Mucosa of stomach (tissue), 1 donor: ENCODE data around the gene DEDD2.

Experiments
- H3K27me3 ChIP-seq: one replicate; pipeline ENCODE4 v1.7.0; 2013; ENCODE audit warnings: mild to moderate bottlenecking, low read length; ENCODE audit not compliant: control insufficient read depth, insufficient read depth
- H3K36me3 ChIP-seq: one replicate; pipeline ENCODE4 v1.7.0; 2013; ENCODE audit warnings: low read length; ENCODE audit not compliant: control insufficient read depth, insufficient read depth
- H3K4me1 ChIP-seq: one replicate; pipeline ENCODE4 v1.7.0; 2013; ENCODE audit warnings: mild to moderate bottlenecking, low read length; ENCODE audit not compliant: control insufficient read depth, insufficient read depth
- H3K4me3 ChIP-seq: one replicate; pipeline ENCODE4 v1.7.0; 2013; ENCODE audit warnings: low read length
- H3K9ac ChIP-seq: one replicate; pipeline ENCODE4 v1.7.0; 2013; ENCODE audit warnings: mild to moderate bottlenecking, low read length, moderate library complexity
- H3K9me3 ChIP-seq: one replicate; pipeline ENCODE4 v1.7.0; 2013; ENCODE audit warnings: mild to moderate bottlenecking, low read length, moderate library complexity; ENCODE audit not compliant: control insufficient read depth
- donor health status: Pancreatic carcinoma.

Gene DEDD2

DNA sequence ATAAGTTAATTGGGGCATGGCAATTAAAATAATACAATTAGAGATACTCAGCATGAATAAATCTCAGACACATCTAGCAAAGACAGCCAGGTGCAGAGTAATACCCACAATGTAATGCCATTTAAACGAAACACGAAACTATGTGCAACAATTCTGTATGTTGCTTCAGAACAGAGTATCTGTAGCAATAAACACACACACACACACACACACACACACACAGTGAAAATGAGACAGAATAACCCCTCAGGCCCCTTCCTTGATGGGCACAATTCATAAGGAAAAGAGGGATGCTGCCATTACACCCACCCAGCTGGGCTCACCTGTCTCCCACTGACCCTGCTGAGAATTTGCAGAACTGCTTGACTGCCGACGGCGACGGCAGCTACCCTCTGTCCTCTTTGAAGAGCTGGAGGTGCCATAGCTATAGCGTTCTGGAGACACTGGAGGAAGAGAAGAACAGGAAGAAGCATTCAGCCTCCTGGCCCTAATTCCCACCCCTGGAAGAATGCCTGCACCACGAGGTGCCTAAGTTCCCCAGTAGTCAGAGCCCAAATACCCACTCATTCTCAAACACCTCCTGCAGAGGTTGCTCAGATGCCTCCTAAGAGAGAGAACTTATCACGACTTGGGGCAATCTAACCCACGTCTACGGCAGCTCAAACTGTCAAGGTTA is 2.5 kb downstream of the DEDD2 start:
- Histone ChIP-seq H3K4me1 (peaks cover 37% of the 10 kb centered on the region), H3K4me3 (no peak overlapping the region), H3K36me3 (peaks cover 7% of the 10 kb centered on the region), H3K27me3 (no peaks in the 10 kb centered on the region), H3K9me3 (no peaks in the 10 kb centered on the region), H3K9ac (no peak overlapping the region)

- Histone ChIP-seq H3K4me1 (peaks cover 22% of the 10 kb centered on the region), H3K4me3 (no peak overlapping the region), H3K9ac (no peak overlapping the region), H3K9me3 (no peaks in the 10 kb centered on the region), H3K27me3 (no peaks in the 10 kb centered on the region), H3K36me3 (peaks cover 12% of the 10 kb centered on the region)
Observed at GRCh38 chr19:42212886-42213285, 4.6 kb downstream of the DEDD2 start.

- H3K36me3 ChIP-seq, result peaks cover 12% of the 10 kb centered on the region
Observed at GRCh38 chr19:42208612-42209011, 8.9 kb downstream of the DEDD2 start.

GRCh38 chr19:42207767-42208271 is 9.7 kb downstream of the DEDD2 start:
- Histone ChIP-seq H3K9me3 (no peaks in the 10 kb centered on the region), H3K9ac (no peak overlapping the region), H3K4me1 (peaks cover 19% of the 10 kb centered on the region), H3K4me3 (no peak overlapping the region), H3K27me3 (no peaks in the 10 kb centered on the region), H3K36me3 (peaks cover 18% of the 10 kb centered on the region)

More at GRCh38 chr19:42208612-42209011, 8.9 kb downstream of the DEDD2 start:
- no peak overlapping the region for H3K4me3 ChIP-seq
- H3K4me1 ChIP-seq, result peaks cover 19% of the 10 kb centered on the region
- H3K27me3 ChIP-seq, result no peaks in the 10 kb centered on the region
- no peak overlapping the region for H3K9ac ChIP-seq
- H3K9me3 ChIP-seq, result no peaks in the 10 kb centered on the region

- no peaks in the 10 kb centered on the region for H3K9me3 ChIP-seq
- H3K27me3 ChIP-seq, result no peaks in the 10 kb centered on the region
- H3K4me3 ChIP-seq, result no peak overlapping the region
- peaks cover 18% of the 10 kb centered on the region for H3K36me3 ChIP-seq
- peaks cover 19% of the 10 kb centered on the region for H3K4me1 ChIP-seq
- no peak overlapping the region for H3K9ac ChIP-seq
Observed at GRCh38 chr19:42206871-42207755, 10.4 kb downstream of the DEDD2 start.

GRCh38 chr19:42204664-42205063 is 12.8 kb downstream of the DEDD2 start:
- Histone ChIP-seq H3K9me3 (no peaks in the 10 kb centered on the region), H3K36me3 (peaks cover 20% of the 10 kb centered on the region), H3K27me3 (no peaks in the 10 kb centered on the region), H3K9ac (no peak overlapping the region), H3K4me1 (peaks cover 26% of the 10 kb centered on the region), H3K4me3 (no peak overlapping the region)

DNA sequence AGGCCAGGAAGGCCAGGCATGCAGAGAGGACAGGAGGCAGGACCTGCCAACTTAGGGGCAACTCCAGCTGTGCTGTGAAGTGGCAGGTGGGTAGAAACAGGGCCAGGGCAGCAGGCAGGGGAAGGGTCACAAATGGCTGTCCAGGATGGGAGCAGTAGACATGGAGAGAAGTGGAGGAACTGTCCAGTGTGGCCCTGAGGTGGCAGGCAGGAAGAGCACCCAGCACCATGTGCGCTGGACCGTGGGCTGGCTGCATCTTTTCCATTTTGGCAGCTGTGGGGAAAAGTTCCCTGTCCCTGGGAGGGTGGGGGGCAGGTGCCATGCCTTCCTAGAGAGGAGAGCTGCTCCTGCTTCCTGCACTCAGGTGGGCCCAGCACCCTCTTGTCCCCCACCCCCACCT is 13.8 kb downstream of the DEDD2 start:
- Histone ChIP-seq H3K9ac (no peak overlapping the region), H3K4me3 (no peak overlapping the region), H3K9me3 (no peaks in the 10 kb centered on the region), H3K36me3 (peaks cover 19% of the 10 kb centered on the region), H3K27me3 (no peaks in the 10 kb centered on the region), H3K4me1 (peaks cover 26% of the 10 kb centered on the region)

- Histone ChIP-seq H3K27me3 (no peaks in the 10 kb centered on the region), H3K9ac (no peak overlapping the region), H3K4me1 (peaks cover 22% of the 10 kb centered on the region), H3K4me3 (no peak overlapping the region), H3K9me3 (no peaks in the 10 kb centered on the region), H3K36me3 (peaks cover 18% of the 10 kb centered on the region)
Observed at GRCh38 chr19:42202290-42202880, 15.1 kb downstream of the DEDD2 start.

DNA sequence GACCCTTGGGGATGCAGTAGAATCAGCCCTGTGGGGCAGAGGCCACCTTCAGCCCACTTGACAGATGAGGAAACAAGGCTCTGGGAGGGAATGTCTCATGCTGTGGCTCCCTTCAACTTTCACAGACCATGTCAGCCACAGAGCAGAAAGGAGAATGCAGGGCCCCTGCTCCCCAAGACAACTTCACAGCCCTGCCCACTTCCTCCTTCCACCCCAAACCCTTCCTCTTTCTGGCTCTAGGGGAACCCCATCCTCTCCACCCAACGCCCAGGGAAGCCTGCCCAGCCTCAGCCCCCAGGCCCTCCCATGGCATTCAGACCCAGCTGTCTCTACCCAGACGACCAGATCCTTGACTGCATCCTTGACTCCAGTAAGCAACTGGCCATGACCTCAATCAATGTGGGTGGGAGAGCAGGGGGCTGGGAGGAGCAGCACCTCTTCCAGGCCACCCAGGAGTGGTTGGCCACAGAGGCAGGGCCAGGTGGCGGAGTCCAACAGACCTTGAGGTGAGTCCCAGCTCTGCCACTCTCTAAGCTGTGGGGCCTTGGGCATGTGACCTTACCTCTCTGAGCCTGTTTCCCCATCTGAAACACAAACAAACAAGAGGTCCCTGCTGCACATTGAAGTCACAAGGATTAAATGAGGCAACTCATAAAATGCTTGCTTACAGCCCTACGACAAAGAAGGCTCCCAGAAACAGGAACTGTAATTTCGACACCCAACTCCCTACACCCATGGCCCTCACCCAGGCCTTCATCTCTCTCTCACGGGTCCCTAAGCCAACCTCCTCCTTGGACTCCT is 15.8 kb downstream of the DEDD2 start:
- Histone ChIP-seq H3K4me3 (no peak overlapping the region), H3K9ac (no peak overlapping the region), H3K27me3 (no peaks in the 10 kb centered on the region), H3K9me3 (no peaks in the 10 kb centered on the region), H3K36me3 (peaks cover 15% of the 10 kb centered on the region), H3K4me1 (peaks cover 22% of the 10 kb centered on the region)

DNA sequence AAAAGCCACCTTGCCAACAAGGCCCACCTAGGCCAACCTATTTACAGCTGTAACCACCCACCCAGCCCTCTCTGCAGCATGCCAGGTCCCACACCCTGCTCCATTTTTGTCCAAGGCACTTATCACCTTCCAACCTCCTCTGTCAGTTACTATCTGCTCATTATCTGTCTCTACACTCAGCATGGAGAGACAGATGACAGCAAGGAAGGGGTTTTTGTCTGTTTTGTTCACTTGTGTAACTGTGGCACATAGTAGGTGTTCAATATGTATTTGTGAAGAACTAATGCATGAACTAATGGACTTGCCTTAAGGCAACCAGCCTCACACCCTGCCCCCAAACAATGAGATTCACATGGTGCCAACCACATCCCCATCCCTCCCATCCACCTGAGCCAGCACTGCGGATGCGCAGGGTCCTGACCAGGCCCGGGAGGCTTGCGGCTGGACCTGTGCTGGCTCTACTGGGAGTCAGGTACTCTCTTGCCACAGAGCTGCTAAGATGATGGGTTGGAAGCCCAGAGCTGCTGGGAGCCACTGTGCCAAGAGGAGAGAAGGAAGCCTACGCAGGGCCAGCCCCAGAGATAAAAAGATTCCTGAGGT is 17.3 kb downstream of the DEDD2 start:
- Histone ChIP-seq H3K9ac (no peak overlapping the region), H3K27me3 (no peaks in the 10 kb centered on the region), H3K4me1 (peaks cover 19% of the 10 kb centered on the region), H3K4me3 (no peak overlapping the region), H3K9me3 (no peaks in the 10 kb centered on the region), H3K36me3 (peaks cover 15% of the 10 kb centered on the region)

DNA sequence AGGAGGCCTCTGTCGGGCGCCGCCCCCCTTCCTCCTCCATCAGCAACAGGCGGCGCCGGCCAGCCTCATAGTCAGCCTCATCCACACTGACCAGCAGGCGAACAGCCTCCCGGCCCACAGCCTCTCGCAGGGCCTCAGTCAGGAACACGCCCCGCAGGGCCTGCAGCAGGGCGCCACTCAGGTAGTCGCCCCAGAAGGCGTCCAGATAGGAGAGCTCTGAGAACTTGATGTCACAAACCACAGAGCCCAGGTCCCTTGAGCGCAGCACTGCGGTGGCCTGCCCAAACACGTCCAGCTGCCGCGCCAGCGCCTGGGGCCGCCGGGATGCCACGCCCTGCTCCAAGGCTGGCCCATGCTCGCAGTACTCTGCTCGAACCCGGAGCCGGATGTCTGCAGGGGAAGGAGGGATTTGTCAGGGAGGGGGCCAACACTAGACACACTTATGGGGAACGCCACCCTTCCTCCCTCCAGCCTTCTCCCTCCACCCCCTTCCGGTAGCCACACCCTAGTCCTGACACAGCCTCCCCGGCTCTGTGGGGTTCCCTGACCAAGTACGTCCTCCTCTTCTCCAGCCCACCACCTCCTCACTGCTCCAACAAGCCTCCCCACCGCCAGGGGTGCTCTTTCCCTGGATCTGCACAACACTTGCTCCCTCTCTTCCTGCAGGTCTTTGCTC is 17.9 kb downstream of the DEDD2 start:
- H3K4me1 ChIP-seq, result peaks cover 19% of the 10 kb centered on the region
- H3K9ac ChIP-seq, result no peak overlapping the region
- no peak overlapping the region for H3K4me3 ChIP-seq
- H3K9me3 ChIP-seq, result no peaks in the 10 kb centered on the region
- H3K27me3 ChIP-seq, result no peaks in the 10 kb centered on the region
- H3K36me3 ChIP-seq, result peaks cover 15% of the 10 kb centered on the region
